Stomach (tissue), 9 donors: ENCODE results near the gene BTBD9. TPM values are rescaled to one million over a fixed set of nuclear protein-coding genes. Genes with fewer than 3 reads are reported as not detected.

ENCODE experiments used
- DNase-seq, 2 donors: peaks; one replicate each; pipeline versions ENCODE4 v3.0.0 to v3.0.0-alpha.2; 2013 to 2019
- H3K27ac ChIP-seq, 5 donors: fragments of 200-600 bp in 4 of 5; sonication (generic) in 4 of 5; one replicate each; pipeline ENCODE4 v1.5.1; 2013 to 2019; ENCODE audit warnings: mild to moderate bottlenecking in 1 of 5, moderate library complexity in 1 of 5
- H3K27me3 ChIP-seq, 3 donors: fragments of 200-600 bp; sonication (generic); one replicate each; pipeline ENCODE4 v1.5.1; 2017 to 2019; ENCODE audit warnings: mixed run types in 1 of 3
- H3K36me3 ChIP-seq, 4 donors: fragments of 200-600 bp; sonication (generic); 1 replicate in 3 of 4; 2 replicates in 1 of 4; pipeline ENCODE4 v1.5.1; 2016 to 2019
- H3K4me1 ChIP-seq, 4 donors: fragments of 200-600 bp; sonication (generic); one replicate each; pipeline ENCODE4 v1.5.1; 2016 to 2019
- H3K4me3 ChIP-seq, 4 donors: fragments of 200-600 bp; sonication (generic) in 3 of 4; one replicate each; pipeline ENCODE4 v1.5.1; 2016 to 2019; ENCODE audit warnings: mild to moderate bottlenecking in 1 of 4
- H3K9me3 ChIP-seq, 4 donors: fragments of 200-600 bp; sonication (generic); one replicate each; pipeline ENCODE4 v1.5.1; 2016 to 2019
- EP300 ChIP-seq: sonication (generic); formaldehyde crosslinking; IDR thresholded peaks from one replicate; pipeline ENCODE4 v1.6.1; 2017; ENCODE audit warnings: antibody characterized with exemption
- POLR2A ChIP-seq, 4 donors: fragments of 450-650 bp; IDR thresholded peaks; one replicate each; pipeline ENCODE4 v1.6.1; 2016; ENCODE audit warnings: antibody characterized with exemption in 4 of 4, control low read depth in 2 of 4, mild to moderate bottlenecking in 1 of 4, moderate library complexity in 1 of 4
- POLR2AphosphoS5 ChIP-seq, 3 donors: sonication (generic); formaldehyde crosslinking; IDR thresholded peaks; one replicate each; pipeline ENCODE4 v1.6.1; 2016; ENCODE audit warnings: antibody characterized with exemption in 3 of 3
- WGBS, 5 donors: extraction: QIAGEN DNeasy Blood & Tissue Kit in 3 of 5; methylation state at CpG; one replicate each; pipeline versions ENCODE4 v1.1.5 to v1.1.7; 2013 to 2018; 5-methylcytosine and 5-hydroxymethylcytosine counted together
- intact Hi-C: fragments of 100-400 bp; cut with DNase I; formaldehyde crosslinking; loops from one replicate; pipeline ENCODE4 v1.15.1; 2023; ENCODE audit warnings: low total_unique reads
- polyA plus RNA-seq, 3 donors: library from polyadenylated mRNA; stranded (reverse); fragments of 200-250 nt; gene quantifications; one replicate each; pipeline ENCODE4 v1.2.3, GENCODE V29; 2013
- total RNA-seq, 5 donors: library from RNA; depleted of rRNA; stranded (reverse); fragments of >200 nt; gene quantifications; one replicate each; pipeline versions ENCODE4 v1.1.0 to v1.2.3, GENCODE V29; 2014 to 2016
- TF ChIP-seq, protein P1 (sequence below), 7 experiments: fragments of 450-650 bp in 4 of 7; fragments of 200-600 bp in 3 of 7; sonication (generic) in 3 of 7; IDR thresholded peaks; one replicate each; pipeline ENCODE4 v1.5.1; 2016 to 2019; ENCODE audit warnings: antibody characterized with exemption in 7 of 7, control low read depth in 2 of 7, mild to moderate bottlenecking in 1 of 7
- donor health status: healthy with polysubstance abuse.
- donor health status: Bipolar disorder and iron deficiency.
- donor health status: healthy.

The BTBD9 gene
- total and polyA plus RNA-seq, 8 donors, result 1.4 to 90.2 (median 6.8) TPM

DNA sequence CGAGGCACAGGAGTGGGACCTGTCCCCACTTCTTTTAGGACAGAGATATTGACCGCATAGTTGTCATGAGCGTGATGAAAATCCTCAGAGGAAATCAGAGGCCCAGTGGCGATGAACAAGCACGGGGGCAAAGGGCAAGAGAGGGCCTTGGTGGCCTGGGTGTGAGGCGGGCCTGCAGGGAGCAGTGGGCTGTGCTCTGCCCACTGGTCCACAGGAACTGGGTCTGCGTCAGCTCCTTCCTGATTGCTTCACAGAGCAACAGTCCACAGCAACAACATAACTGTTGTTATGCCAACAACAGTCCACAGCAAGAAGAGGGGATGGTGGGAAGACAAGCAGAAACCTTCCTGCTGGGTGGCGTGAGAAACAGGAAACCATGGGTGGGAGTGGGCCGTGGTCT lies 484.6 kb downstream of the BTBD9 start:
- WGBS, 5 donors, result 80 to 95% (median 88%) methylated on average over 9 of the region's 9 CpGs
- peaks cover 0 to 12% (median 0%) of the 10 kb centered on the region in 4 donors for H3K4me1 ChIP-seq
- TF ChIP-seq, protein P1, sequence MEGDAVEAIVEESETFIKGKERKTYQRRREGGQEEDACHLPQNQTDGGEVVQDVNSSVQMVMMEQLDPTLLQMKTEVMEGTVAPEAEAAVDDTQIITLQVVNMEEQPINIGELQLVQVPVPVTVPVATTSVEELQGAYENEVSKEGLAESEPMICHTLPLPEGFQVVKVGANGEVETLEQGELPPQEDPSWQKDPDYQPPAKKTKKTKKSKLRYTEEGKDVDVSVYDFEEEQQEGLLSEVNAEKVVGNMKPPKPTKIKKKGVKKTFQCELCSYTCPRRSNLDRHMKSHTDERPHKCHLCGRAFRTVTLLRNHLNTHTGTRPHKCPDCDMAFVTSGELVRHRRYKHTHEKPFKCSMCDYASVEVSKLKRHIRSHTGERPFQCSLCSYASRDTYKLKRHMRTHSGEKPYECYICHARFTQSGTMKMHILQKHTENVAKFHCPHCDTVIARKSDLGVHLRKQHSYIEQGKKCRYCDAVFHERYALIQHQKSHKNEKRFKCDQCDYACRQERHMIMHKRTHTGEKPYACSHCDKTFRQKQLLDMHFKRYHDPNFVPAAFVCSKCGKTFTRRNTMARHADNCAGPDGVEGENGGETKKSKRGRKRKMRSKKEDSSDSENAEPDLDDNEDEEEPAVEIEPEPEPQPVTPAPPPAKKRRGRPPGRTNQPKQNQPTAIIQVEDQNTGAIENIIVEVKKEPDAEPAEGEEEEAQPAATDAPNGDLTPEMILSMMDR (IDR thresholded peaks at IDR 0.05), result no peak
- no peak for TF ChIP-seq POLR2AphosphoS5 (IDR thresholded peaks at IDR 0.05)
- TF ChIP-seq POLR2A (IDR thresholded peaks at IDR 0.05), result no peak
- no peak for TF ChIP-seq EP300
- no peaks in the 10 kb centered on the region for H3K9me3 ChIP-seq
- peaks cover 21 to 45% (median 39%) of the 10 kb centered on the region in 4 donors for H3K36me3 ChIP-seq
- H3K27me3 ChIP-seq, result no peaks in the 10 kb centered on the region
- DNase-seq, result peak in 1 of 2 donors; percentile 60
- H3K27ac ChIP-seq, result no peak overlapping the region
- no peak overlapping the region for H3K4me3 ChIP-seq
- intact Hi-C loops, result no loop called here

DNA sequence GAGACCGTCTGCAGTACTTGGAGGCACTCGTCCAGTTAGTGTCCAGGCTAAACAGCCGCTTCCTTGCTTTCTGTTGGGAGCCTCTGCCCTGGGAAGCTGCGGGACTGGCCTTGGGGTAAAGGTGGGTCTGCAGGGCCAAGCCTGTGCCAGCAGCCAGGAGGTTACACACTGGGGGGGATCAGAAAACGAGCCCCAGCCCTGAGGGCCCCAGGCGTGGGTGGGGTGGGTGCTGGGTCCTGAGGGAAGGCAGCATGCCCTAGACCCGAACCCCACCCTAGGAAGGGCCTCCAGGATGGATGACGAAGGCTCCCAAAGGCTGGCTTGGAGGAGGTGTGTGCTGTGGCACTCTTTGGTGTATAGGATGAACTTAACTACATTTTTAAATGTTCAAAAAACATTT lies 485.0 kb downstream of the BTBD9 start:
- 82 to 93% (median 89%) methylated on average over 8 of the region's 8 CpGs for WGBS, 5 donors
- DNase-seq, result no peak
- no peak overlapping the region for H3K4me3 ChIP-seq
- no peak overlapping the region for H3K27ac ChIP-seq
- H3K27me3 ChIP-seq, result no peaks in the 10 kb centered on the region
- intact Hi-C loops, result no loop called here
- H3K36me3 ChIP-seq, result peaks cover 21 to 45% (median 39%) of the 10 kb centered on the region in 4 donors
- no peaks in the 10 kb centered on the region for H3K9me3 ChIP-seq
- TF ChIP-seq EP300 (no peak), POLR2A (IDR thresholded peaks at IDR 0.05) (no peak), POLR2AphosphoS5 (IDR thresholded peaks at IDR 0.05) (no peak)
- TF ChIP-seq, protein P1 (IDR thresholded peaks at IDR 0.05), result no peak
- H3K4me1 ChIP-seq, result peaks cover 0 to 12% (median under 1%) of the 10 kb centered on the region in 4 donors

DNA sequence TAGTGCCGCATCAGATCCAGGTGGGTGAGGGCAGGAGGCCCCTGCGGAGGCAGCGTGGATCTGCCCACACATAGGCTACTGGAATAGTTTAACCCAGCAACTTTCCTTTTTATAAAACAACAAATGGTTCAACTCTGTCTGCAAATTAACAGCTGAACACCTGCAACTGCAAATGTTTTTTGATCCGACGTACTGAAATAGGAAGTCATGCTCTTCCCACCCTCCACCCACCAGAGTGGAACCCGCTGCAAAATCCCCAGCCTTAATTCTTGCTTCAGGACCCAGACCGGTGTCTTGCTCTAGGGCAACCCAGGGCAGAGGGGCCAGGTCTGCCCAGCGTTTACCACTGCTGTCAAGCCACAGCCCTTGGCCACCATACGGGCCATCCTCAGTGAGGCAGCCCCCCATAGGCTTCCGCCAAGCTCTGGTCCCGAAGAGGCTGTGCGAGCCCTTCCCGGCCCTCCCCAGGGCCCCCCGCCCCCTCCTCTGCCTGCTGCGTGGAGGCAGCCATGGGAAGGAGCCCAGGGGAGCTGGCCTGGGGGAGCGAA lies 485.9 kb downstream of the BTBD9 start:
- no peak overlapping the region for H3K27ac ChIP-seq
- intact Hi-C loops, result no loop called here
- WGBS, 5 donors, result 84 to 91% (median 89%) methylated on average over 14 to 16 of the region's 16 CpGs
- no peaks in the 10 kb centered on the region for H3K27me3 ChIP-seq
- H3K4me1 ChIP-seq, result peaks cover 0 to 20% (median 4%) of the 10 kb centered on the region in 4 donors
- H3K9me3 ChIP-seq, result no peaks in the 10 kb centered on the region
- TF ChIP-seq, protein P1 (IDR thresholded peaks at IDR 0.05), result no peak
- TF ChIP-seq POLR2A (IDR thresholded peaks at IDR 0.05) (no peak), POLR2AphosphoS5 (IDR thresholded peaks at IDR 0.05) (no peak), EP300 (no peak)
- H3K4me3 ChIP-seq, result no peak overlapping the region
- no peak for DNase-seq
- H3K36me3 ChIP-seq, result peaks cover 21 to 45% (median 39%) of the 10 kb centered on the region in 4 donors

DNA sequence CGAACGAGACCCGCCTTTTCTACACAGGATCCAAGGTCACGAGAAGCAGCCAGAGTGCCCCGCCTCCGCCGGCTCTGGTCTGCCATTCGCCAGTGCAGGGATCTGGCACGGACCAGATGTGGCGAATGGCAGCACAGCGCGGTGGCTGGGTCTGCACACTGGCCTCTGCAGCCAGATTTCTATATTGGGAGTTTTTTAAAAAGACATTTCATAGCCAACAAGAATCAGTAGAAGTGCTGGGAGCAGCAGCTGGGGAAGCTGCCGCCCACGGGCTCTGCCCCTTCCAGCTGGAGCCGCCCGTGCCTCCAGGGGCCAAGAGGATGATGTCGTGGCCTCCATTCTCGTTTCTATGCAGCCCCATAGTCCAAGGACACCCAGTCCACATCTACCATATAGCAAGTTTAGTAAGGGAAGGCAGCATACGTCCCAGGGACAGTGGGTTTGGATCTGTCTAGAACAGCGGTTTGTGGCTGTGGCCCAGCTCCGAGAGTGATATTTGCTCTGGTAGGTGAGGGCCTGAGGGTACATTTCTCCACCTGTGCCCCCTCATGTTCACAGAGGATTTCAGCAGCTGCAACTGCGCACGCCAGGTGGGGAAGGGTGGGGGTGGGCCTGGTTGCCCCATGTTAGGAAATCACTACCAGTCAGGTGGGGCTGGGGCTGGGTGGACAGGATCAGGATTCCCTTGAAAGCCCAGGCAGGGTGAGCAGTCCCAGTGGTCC lies 486.5 kb downstream of the BTBD9 start:
- no peak overlapping the region for H3K27ac ChIP-seq
- peaks cover 21 to 45% (median 39%) of the 10 kb centered on the region in 4 donors for H3K36me3 ChIP-seq
- no peak overlapping the region for H3K4me3 ChIP-seq
- no peaks in the 10 kb centered on the region for H3K9me3 ChIP-seq
- no peak for DNase-seq
- TF ChIP-seq, protein P1 (IDR thresholded peaks at IDR 0.05), result no peak
- TF ChIP-seq POLR2A (IDR thresholded peaks at IDR 0.05), result no peak
- TF ChIP-seq EP300, result no peak
- no peak for TF ChIP-seq POLR2AphosphoS5 (IDR thresholded peaks at IDR 0.05)
- intact Hi-C loops, result no loop called here
- peaks cover 0 to 24% (median 6%) of the 10 kb centered on the region in 4 donors for H3K4me1 ChIP-seq
- WGBS, 5 donors, result 88 to 93% (median 91%) methylated on average over 18 to 23 of the region's 23 CpGs
- no peaks in the 10 kb centered on the region for H3K27me3 ChIP-seq
